HEK293 (cell line): ENCODE results near the gene GPR4.

Experiments used
- MEIS1 ChIP-seq: sonication (generic); formaldehyde crosslinking; IDR thresholded peaks from 2 replicates; pipeline ENCODE4 v1.8.1; 2022; ENCODE audit warnings: missing genetic modification reagents, mild to moderate bottlenecking, borderline replicate concordance
- ZBTB26 ChIP-seq: fragments of 450-650 bp; formaldehyde crosslinking; optimal IDR thresholded peaks from 2 replicates; pipeline ENCODE3; 2016; ENCODE audit warnings: missing biosample characterization, mild to moderate bottlenecking, missing genetic modification characterization
- ZNF76 ChIP-seq: fragments of 450-650 bp; formaldehyde crosslinking; IDR thresholded peaks from 2 replicates; pipeline ENCODE4; 2016; ENCODE audit warnings: low read depth, missing biosample characterization, missing genetic modification characterization, borderline replicate concordance
- TF ChIP-seq, protein P1 (sequence below): fragments of 450-650 bp; formaldehyde crosslinking; IDR thresholded peaks from 2 replicates; pipeline ENCODE4 v1.5.1; 2016; ENCODE audit warnings: missing biosample characterization, missing genetic modification characterization

- TF ChIP-seq ZBTB26 (tag by site-specific recombination) (no peak), ZNF76 (tag by site-specific recombination) (no peak), MEIS1 (no peak)
- TF ChIP-seq, protein P1, sequence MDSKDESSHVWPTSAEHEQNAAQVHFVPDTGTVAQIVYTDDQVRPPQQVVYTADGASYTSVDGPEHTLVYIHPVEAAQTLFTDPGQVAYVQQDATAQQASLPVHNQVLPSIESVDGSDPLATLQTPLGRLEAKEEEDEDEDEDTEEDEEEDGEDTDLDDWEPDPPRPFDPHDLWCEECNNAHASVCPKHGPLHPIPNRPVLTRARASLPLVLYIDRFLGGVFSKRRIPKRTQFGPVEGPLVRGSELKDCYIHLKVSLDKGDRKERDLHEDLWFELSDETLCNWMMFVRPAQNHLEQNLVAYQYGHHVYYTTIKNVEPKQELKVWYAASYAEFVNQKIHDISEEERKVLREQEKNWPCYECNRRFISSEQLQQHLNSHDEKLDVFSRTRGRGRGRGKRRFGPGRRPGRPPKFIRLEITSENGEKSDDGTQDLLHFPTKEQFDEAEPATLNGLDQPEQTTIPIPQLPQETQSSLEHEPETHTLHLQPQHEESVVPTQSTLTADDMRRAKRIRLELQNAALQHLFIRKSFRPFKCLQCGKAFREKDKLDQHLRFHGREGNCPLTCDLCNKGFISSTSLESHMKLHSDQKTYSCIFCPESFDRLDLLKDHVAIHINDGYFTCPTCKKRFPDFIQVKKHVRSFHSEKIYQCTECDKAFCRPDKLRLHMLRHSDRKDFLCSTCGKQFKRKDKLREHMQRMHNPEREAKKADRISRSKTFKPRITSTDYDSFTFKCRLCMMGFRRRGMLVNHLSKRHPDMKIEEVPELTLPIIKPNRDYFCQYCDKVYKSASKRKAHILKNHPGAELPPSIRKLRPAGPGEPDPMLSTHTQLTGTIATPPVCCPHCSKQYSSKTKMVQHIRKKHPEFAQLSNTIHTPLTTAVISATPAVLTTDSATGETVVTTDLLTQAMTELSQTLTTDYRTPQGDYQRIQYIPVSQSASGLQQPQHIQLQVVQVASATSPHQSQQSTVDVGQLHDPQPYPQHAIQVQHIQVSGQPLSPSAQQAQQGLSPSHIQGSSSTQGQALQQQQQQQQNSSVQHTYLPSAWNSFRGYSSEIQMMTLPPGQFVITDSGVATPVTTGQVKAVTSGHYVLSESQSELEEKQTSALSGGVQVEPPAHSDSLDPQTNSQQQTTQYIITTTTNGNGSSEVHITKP: no peak
Observed at GRCh38 chr19:45553464-45553863, 48.5 kb downstream of the GPR4 start.
